ENCODE measurements around the gene ABLIM1.

The ABLIM1 gene

DNA sequence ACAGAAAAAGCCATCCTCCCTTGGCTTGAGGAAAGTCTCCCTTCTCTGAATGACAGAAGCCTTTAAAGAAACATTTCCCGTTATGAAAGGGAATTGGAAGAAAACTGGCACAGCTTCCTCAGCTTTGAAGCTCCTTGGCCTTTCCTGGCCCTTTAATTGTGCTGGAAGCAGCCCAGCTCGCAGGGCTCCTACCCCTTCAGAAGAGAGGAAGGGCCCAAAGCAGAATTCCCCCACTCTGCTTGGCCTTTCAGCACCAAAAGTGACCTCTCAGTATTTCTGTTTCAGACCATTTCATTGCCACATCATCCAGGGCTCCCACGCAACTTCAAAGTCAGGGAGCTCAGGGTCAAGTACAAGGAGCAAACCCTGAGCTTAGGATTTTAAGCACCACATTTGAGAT is 258.0 kb downstream of the ABLIM1 start:
- no peak for TF ChIP-seq CTCF (IDR thresholded peaks at IDR 0.05; ENCODE audit: extremely low read depth, insufficient read depth, missing control alignments)
- DNase-seq (ENCODE audit: low spot score): no peak
- in situ Hi-C loops (cut with MboI; ENCODE audit: low pct_unique_long_range_greater_than_20kb, low sequenced_read_pairs, unreplicated experiment): no loop called here

GRCh38 chr10:114399576-114399975 is 258.5 kb downstream of the ABLIM1 start:
- in situ Hi-C loops (cut with MboI; ENCODE audit: low pct_unique_long_range_greater_than_20kb, low sequenced_read_pairs, unreplicated experiment): no loop called here
- TF ChIP-seq CTCF (IDR thresholded peaks at IDR 0.05; ENCODE audit: extremely low read depth, insufficient read depth, missing control alignments): no peak
- no peak for DNase-seq (ENCODE audit: low spot score)

DNA sequence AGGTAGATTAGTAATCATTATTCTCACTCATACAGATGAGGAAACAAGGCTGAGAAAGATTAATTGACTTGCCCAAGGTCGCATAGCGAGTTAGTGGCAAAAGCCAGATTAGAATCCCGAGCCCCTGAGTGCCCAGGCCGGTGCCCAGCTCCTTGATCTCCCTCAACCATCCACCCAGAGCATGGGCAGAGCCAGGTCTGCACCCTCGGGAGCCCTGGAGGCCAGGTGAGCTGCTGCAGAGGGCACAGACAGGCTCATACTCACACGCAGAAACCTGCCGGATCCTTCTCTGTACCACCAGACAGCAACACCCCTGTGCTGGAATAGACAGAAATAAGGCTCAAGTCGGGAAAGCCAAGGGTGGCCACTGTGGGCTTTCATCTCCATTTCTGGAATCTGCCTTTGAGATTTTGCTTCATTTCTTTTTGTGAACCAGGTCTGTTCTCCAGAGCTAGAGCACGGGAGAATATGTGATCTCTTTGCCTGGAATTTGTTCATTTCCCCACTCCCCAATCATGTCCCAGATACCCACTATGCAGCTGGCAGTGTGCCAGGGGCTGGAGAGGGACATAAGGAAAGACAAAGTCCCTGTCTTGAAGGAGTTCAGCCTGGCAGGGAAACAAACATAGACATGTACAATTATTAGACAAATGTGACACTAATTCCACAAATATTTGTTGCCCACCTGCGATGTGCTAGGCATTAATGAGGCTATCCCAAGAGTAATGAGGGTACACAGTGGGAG is 259.3 kb downstream of the ABLIM1 start:
- in situ Hi-C loops (cut with MboI; ENCODE audit: low pct_unique_long_range_greater_than_20kb, low sequenced_read_pairs, unreplicated experiment): no loop called here
- DNase-seq (ENCODE audit: low spot score): no peak

DNA sequence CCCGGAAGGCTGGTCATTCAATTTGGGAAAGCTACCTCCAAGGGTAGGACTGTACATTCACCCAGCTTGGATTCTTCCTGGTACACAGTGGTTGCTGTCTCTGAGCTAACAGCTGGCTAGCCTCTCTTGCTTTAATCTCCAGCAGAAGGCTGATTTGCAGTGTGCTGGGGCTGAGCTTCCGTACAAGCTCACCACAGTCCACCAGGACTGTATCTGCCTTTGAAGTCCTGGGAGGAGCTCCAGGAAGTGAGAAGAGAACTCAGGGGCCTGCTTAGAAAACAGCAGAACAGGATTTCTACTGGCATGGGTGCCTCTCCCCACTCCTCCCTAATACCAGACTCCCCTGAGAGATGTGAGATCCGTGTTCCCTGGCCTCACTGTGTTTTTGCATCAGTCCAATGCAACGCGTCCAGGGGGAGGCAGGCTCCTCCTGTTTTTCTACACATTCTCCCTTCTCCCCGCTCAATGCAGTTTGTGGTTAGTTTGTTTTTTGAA is 260.4 kb downstream of the ABLIM1 start:
- TF ChIP-seq CTCF (IDR thresholded peaks at IDR 0.05; ENCODE audit: extremely low read depth, insufficient read depth, missing control alignments): no peak
- in situ Hi-C loops (cut with MboI; ENCODE audit: low pct_unique_long_range_greater_than_20kb, low sequenced_read_pairs, unreplicated experiment): no loop called here
- no peak for DNase-seq (ENCODE audit: low spot score)

More for the DNA sequence above, 259.3 kb downstream of the ABLIM1 start:
- TF ChIP-seq CTCF (IDR thresholded peaks at IDR 0.05; ENCODE audit: extremely low read depth, insufficient read depth, missing control alignments): no peak

DNA sequence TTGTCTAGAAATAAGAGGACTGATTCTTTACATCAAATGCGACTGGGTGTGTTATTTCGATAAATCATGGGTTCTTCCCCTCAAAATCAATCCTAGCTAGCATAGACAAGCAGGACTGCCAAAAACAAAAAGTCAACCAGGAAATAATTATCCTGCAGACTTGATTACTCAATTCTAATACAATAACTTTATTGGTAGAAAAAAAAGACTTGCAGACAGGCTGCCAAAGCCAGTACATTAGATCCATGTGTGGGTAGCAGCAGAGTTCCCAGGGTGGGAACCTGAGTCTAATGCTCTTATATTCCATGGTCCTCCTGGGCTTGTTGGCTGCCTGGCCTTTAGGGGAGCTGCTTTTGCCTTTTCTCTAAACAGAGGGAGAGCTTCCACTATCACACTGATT is 261.6 kb downstream of the ABLIM1 start:
- no peak for DNase-seq (ENCODE audit: low spot score)
- TF ChIP-seq CTCF (IDR thresholded peaks at IDR 0.05; ENCODE audit: extremely low read depth, insufficient read depth, missing control alignments): no peak
- in situ Hi-C loops (cut with MboI; ENCODE audit: low pct_unique_long_range_greater_than_20kb, low sequenced_read_pairs, unreplicated experiment): no loop called here

- TF ChIP-seq CTCF (IDR thresholded peaks at IDR 0.05; ENCODE audit: extremely low read depth, insufficient read depth, missing control alignments): no peak
- in situ Hi-C loops (cut with MboI; ENCODE audit: low pct_unique_long_range_greater_than_20kb, low sequenced_read_pairs, unreplicated experiment): no loop called here
- DNase-seq (ENCODE audit: low spot score): no peak
Measured at GRCh38 chr10:114395366-114396022, 262.6 kb downstream of the ABLIM1 start.

Measured in GM13977 (cell line).